ENCODE data around the gene CDC34. TPM values are rescaled to one million over a fixed set of nuclear protein-coding genes. Genes with fewer than 3 reads are reported as not detected.

CDC34 gene
- total and polyA plus RNA-seq, 7 experiments from 2014 or later: 20.4 to 47.3 (median 41.4) TPM

DNA sequence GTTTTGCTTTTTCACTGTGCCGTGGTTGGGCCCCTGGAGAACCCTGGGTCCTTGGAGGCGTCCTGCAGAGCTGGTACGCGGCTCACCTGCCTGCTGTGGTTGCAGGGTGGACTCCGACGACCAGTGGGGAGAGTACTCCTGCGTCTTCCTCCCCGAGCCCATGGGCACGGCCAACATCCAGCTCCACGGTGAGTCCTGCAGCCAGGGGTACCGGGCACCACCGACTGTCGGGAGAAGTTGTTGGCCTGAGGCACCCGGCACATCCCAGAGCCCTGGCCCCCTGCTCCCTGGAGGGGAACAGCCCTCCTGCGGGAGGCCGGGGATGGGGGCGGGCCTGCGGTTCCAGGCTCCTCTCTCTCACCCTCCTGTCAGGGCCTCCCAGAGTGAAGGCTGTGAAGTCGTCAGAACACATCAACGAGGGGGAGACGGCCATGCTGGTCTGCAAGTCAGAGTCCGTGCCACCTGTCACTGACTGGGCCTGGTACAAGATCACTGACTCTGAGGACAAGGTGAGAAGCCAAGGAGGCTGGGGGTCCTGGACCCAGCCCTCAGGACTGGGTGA is 48.8 kb downstream of the CDC34 start:
- ChIA-PET CTCF (no interaction called here), POLR2A (no interaction called here)
- no peak for ATAC-seq
- Mint-ChIP-seq H3K4me3 (no peak overlapping the region), H3K27me3 (no peaks in the 10 kb centered on the region), H3K27ac (no peak overlapping the region), H3K36me3 (peaks cover 0 to 9% (median 0%) of the 10 kb centered on the region in 5 donors), H3K9me3 (no peaks in the 10 kb centered on the region), H3K4me1 (peaks cover 0 to 15% (median 7%) of the 10 kb centered on the region in 7 donors)
- Histone ChIP-seq H3K4me1 (ENCODE audit: control insufficient read depth in 2 of 2, insufficient read depth in 2 of 2, low read length in 2 of 2) (no peaks in the 10 kb centered on the region), H3K27me3 (ENCODE audit: control insufficient read depth in 2 of 2, insufficient read depth in 2 of 2, low read length in 2 of 2) (no peaks in the 10 kb centered on the region), H3K36me3 (ENCODE audit: control insufficient read depth in 2 of 3, insufficient read depth in 3 of 3, low read length in 3 of 3) (peaks cover 0 to 50% (median 4%) of the 10 kb centered on the region in 3 experiments), H3K9me3 (ENCODE audit: control insufficient read depth in 2 of 3, low read length in 3 of 3) (no peaks in the 10 kb centered on the region), H3K27ac (ENCODE audit: low read depth, low read length) (no peak overlapping the region), H3K4me3 (ENCODE audit: low read length) (no peak overlapping the region)
- intact Hi-C loops (cut with micrococcal nuclease): no loop called here
- no peak for DNase-seq

DNA sequence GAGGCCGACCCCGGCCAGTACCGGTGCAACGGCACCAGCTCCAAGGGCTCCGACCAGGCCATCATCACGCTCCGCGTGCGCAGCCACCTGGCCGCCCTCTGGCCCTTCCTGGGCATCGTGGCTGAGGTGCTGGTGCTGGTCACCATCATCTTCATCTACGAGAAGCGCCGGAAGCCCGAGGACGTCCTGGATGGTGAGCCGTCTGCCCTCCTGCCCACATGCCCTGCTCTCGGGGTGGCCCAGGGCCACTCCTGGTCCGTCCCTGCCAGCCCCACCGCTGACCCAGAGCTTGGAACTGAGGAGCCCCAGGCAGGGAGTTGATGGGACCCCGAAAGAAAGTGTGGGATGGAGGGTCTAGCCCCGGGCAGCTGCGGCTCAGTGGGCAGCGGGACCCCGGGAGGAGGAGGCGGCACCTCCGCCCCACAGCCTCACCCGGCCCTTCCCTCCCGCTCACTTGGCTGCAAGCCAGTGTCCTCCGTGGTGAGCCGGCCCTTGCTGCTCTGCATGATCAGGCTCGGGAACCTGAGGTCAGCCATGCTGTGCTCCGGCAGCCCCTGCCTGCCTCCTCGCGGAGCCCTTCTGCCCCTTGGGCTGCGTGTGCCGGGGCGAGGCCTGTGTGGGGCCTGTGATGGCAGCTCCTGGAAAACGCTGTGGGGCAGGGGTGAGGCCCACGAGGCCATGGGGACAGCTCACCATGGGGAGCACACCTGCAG is 50.0 kb downstream of the CDC34 start:
- Histone ChIP-seq H3K36me3 (ENCODE audit: control insufficient read depth in 2 of 3, insufficient read depth in 3 of 3, low read length in 3 of 3) (peaks cover 0 to 50% (median 4%) of the 10 kb centered on the region in 3 experiments), H3K4me1 (ENCODE audit: control insufficient read depth in 2 of 2, insufficient read depth in 2 of 2, low read length in 2 of 2) (no peaks in the 10 kb centered on the region), H3K27ac (ENCODE audit: low read depth, low read length) (no peak overlapping the region), H3K9me3 (ENCODE audit: control insufficient read depth in 2 of 3, low read length in 3 of 3) (no peaks in the 10 kb centered on the region), H3K4me3 (ENCODE audit: low read length) (no peak overlapping the region), H3K27me3 (ENCODE audit: control insufficient read depth in 2 of 2, insufficient read depth in 2 of 2, low read length in 2 of 2) (no peaks in the 10 kb centered on the region)
- Mint-ChIP-seq H3K27ac (no peak overlapping the region), H3K27me3 (peaks cover 0 to 4% (median 3%) of the 10 kb centered on the region in 5 donors), H3K36me3 (peaks cover 0 to 9% (median 0%) of the 10 kb centered on the region in 5 donors), H3K4me3 (no peak overlapping the region), H3K9me3 (no peaks in the 10 kb centered on the region), H3K4me1 (peaks cover 0 to 10% (median 5%) of the 10 kb centered on the region in 7 donors)
- CTCF ChIA-PET: no interaction called here
- no peak for DNase-seq
- POLR2A ChIA-PET: interaction anchor here (0.6 kb wide), 1 partner anchor 15 kb away, joined by 3 read pairs; no protein-coding TSS in a partner anchor
- intact Hi-C loops (cut with micrococcal nuclease): no loop called here
- no peak for ATAC-seq

DNA sequence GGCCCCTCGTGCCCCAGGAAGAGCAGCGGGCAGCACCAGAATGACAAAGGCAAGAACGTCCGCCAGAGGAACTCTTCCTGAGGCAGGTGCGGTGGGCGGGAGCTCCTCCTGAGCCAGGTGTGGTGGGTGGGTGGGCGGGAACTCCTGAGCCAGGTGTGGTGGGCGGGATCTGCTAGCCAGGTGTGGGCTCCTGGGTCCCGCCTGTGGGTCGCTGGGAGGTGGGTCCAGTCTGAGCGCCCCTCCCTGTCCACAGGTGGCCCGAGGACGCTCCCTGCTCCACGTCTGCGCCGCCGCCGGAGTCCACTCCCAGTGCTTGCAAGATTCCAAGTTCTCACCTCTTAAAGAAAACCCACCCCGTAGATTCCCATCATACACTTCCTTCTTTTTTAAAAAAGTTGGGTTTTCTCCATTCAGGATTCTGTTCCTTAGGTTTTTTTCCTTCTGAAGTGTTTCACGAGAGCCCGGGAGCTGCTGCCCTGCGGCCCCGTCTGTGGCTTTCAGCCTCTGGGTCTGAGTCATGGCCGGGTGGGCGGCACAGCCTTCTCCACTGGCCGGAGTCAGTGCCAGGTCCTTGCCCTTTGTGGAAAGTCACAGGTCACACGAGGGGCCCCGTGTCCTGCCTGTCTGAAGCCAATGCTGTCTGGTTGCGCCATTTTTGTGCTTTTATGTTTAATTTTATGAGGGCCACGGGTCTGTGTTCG is 51.1 kb downstream of the CDC34 start:
- intact Hi-C loops (cut with micrococcal nuclease): no loop called here

DNA sequence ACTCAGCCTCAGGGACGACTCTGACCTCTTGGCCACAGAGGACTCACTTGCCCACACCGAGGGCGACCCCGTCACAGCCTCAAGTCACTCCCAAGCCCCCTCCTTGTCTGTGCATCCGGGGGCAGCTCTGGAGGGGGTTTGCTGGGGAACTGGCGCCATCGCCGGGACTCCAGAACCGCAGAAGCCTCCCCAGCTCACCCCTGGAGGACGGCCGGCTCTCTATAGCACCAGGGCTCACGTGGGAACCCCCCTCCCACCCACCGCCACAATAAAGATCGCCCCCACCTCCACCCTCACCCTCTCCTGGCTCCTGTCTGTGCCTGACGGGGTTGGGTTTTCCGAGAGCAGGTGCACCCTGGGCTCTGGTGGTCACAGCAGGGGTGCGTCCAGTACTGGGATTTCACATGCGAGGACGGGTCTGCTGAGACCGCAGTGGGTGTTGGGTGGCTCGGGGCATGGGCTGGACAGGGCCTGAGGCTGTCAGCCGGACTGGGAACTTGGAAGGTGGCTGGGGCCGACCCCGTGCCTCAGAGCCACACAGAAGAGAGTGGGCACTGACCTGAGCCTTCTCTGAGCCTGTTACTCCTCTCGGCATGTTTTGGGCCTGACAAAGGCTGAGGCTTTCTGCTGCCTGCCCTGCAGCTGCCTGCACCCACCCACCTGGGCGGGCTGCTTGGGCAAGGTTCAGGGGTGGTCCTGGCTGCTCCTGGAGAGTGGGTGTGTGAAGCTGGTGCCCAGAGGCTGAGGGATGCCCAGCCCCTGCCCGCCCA is 51.8 kb downstream of the CDC34 start:
- no peaks in the 10 kb centered on the region for H3K9me3 ChIP-seq (ENCODE audit: control insufficient read depth in 2 of 3, low read length in 3 of 3)
- Mint-ChIP-seq H3K27ac (peak overlapping the region in 1 of 9 donors; percentile 68), H3K36me3 (peaks cover 0 to 7% (median 0%) of the 10 kb centered on the region in 5 donors), H3K4me3 (no peak overlapping the region), H3K27me3 (peaks cover 0 to 9% (median 5%) of the 10 kb centered on the region in 5 donors), H3K9me3 (peaks cover 0 to 2% (median 0%) of the 10 kb centered on the region in 11 donors), H3K4me1 (peaks cover 0 to 8% (median 4%) of the 10 kb centered on the region in 7 donors)
- ATAC-seq: no peak
- POLR2A ChIA-PET: interaction anchor here (0.7 to 1.4 kb wide), 2 partner anchors 11 to 73 kb away, joined by 3 to 4 read pairs; partner anchors contain the start of gene BSG
- CTCF ChIA-PET: interaction anchor here (0.7 to 2.2 kb wide), 7 partner anchors 49 to 155 kb away, joined by 3 to 14 read pairs (median 3); no protein-coding TSS in a partner anchor
- peaks cover under 1 to 2% of the 10 kb centered on the region in 2 donors for H3K4me1 ChIP-seq (ENCODE audit: control insufficient read depth in 2 of 2, insufficient read depth in 2 of 2, low read length in 2 of 2)
- H3K4me3 ChIP-seq (ENCODE audit: low read length): no peak overlapping the region
- DNase-seq: no peak
- no peak overlapping the region for H3K27ac ChIP-seq (ENCODE audit: low read depth, low read length)
- H3K27me3 ChIP-seq (ENCODE audit: control insufficient read depth in 2 of 2, insufficient read depth in 2 of 2, low read length in 2 of 2): no peaks in the 10 kb centered on the region
- peaks cover 0 to 39% (median 4%) of the 10 kb centered on the region in 3 experiments for H3K36me3 ChIP-seq (ENCODE audit: control insufficient read depth in 2 of 3, insufficient read depth in 3 of 3, low read length in 3 of 3)
- intact Hi-C loops (cut with micrococcal nuclease): no loop called here

More for the DNA sequence above, 51.1 kb downstream of the CDC34 start:
- no peak for DNase-seq
- H3K27me3 ChIP-seq (ENCODE audit: control insufficient read depth in 2 of 2, insufficient read depth in 2 of 2, low read length in 2 of 2): no peaks in the 10 kb centered on the region
- no peak for ATAC-seq
- H3K27me3 Mint-ChIP-seq: peaks cover 0 to 4% (median 3%) of the 10 kb centered on the region in 5 donors
- no peak overlapping the region for H3K27ac Mint-ChIP-seq
- H3K9me3 ChIP-seq (ENCODE audit: control insufficient read depth in 2 of 3, low read length in 3 of 3): no peaks in the 10 kb centered on the region
- no peak overlapping the region for H3K4me3 Mint-ChIP-seq
- H3K4me1 ChIP-seq (ENCODE audit: control insufficient read depth in 2 of 2, insufficient read depth in 2 of 2, low read length in 2 of 2): no peaks in the 10 kb centered on the region
- ChIA-PET POLR2A (no interaction called here), CTCF (no interaction called here)
- peaks cover 0 to 46% (median 4%) of the 10 kb centered on the region in 3 experiments for H3K36me3 ChIP-seq (ENCODE audit: control insufficient read depth in 2 of 3, insufficient read depth in 3 of 3, low read length in 3 of 3)
- no peak overlapping the region for H3K27ac ChIP-seq (ENCODE audit: low read depth, low read length)
- peaks cover 0 to 2% (median 0%) of the 10 kb centered on the region in 11 donors for H3K9me3 Mint-ChIP-seq
- peaks cover 0 to 7% (median 0%) of the 10 kb centered on the region in 7 donors for H3K4me1 Mint-ChIP-seq
- H3K36me3 Mint-ChIP-seq: peaks cover 0 to 9% (median 0%) of the 10 kb centered on the region in 5 donors
- H3K4me3 ChIP-seq (ENCODE audit: low read length): no peak overlapping the region

DNA sequence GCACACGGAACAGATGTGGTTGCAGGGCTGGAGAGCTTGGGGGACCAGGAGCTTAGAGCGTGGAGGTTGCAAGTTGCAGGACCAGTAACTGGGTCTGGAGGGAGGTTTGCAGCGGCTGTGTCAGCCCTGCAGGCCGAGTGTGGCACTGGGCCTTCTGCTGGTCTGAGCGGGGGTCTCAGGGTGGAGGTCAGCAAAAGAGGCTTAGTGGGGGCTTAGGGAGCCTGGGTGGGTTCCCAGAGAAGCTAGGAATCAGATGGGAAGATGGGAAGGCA is 52.3 kb downstream of the CDC34 start:
- peaks cover 0 to 8% (median 4%) of the 10 kb centered on the region in 7 donors for H3K4me1 Mint-ChIP-seq
- peaks cover 0 to 6% (median 0%) of the 10 kb centered on the region in 5 donors for H3K36me3 Mint-ChIP-seq
- Histone ChIP-seq H3K27me3 (ENCODE audit: control insufficient read depth in 2 of 2, insufficient read depth in 2 of 2, low read length in 2 of 2) (peaks cover 0 to 2% of the 10 kb centered on the region in 2 donors), H3K4me3 (ENCODE audit: low read length) (no peak overlapping the region), H3K9me3 (ENCODE audit: control insufficient read depth in 2 of 3, low read length in 3 of 3) (no peaks in the 10 kb centered on the region), H3K27ac (ENCODE audit: low read depth, low read length) (no peak overlapping the region), H3K36me3 (ENCODE audit: control insufficient read depth in 2 of 3, insufficient read depth in 3 of 3, low read length in 3 of 3) (peaks cover 0 to 39% (median 4%) of the 10 kb centered on the region in 3 experiments), H3K4me1 (ENCODE audit: control insufficient read depth in 2 of 2, insufficient read depth in 2 of 2, low read length in 2 of 2) (peaks cover 6% of the 10 kb centered on the region in 2 donors)
- H3K27ac Mint-ChIP-seq: peak overlapping the region in 2 of 9 donors; percentile 68 to 77
- peaks cover 0 to 14% (median 5%) of the 10 kb centered on the region in 5 donors for H3K27me3 Mint-ChIP-seq
- intact Hi-C loops (cut with micrococcal nuclease): loop anchor here in 1 of 2 donors (1.0 kb wide), 1 partner anchor 96 kb away; no protein-coding TSS in a partner anchor
- no peak overlapping the region for H3K4me3 Mint-ChIP-seq
- POLR2A ChIA-PET: interaction anchor here (0.6 to 1.4 kb wide), 4 partner anchors 12 to 76 kb away, joined by 3 to 4 read pairs (median 3); partner anchors contain the start of gene BSG
- CTCF ChIA-PET: interaction anchor here (0.7 to 2.2 kb wide), 11 partner anchors 9 to 154 kb away, joined by 3 to 14 read pairs (median 3); no protein-coding TSS in a partner anchor
- ATAC-seq: no peak
- H3K9me3 Mint-ChIP-seq: peaks cover 0 to 2% (median 0%) of the 10 kb centered on the region in 11 donors
- DNase-seq: no peak
